Measurements from ENCODE around the gene RPS6KL1.
A peak's percentile ranks its signal among the peaks of the same experiment; 100 is the strongest.

Gene RPS6KL1

GRCh38 chr14:74893614-74894091 lies 29.4 kb downstream of the RPS6KL1 start:
- Histone ChIP-seq H3K27ac (ENCODE audit: low read length) (no peak overlapping the region), H3K27me3 (ENCODE audit: low read depth, low read length) (no peaks in the 10 kb centered on the region), H3K9me3 (ENCODE audit: control insufficient read depth in 1 of 2, low read length in 2 of 2) (no peaks in the 10 kb centered on the region), H3K36me3 (ENCODE audit: control insufficient read depth in 1 of 2, insufficient read depth in 2 of 2, low read length in 2 of 2) (peaks cover 76 to 82% of the 10 kb centered on the region in 2 donors), H3K4me1 (ENCODE audit: control insufficient read depth in 1 of 2, insufficient read depth in 2 of 2, low read length in 2 of 2) (peaks cover 0 to 1% of the 10 kb centered on the region in 2 donors), H3K4me3 (ENCODE audit: low read depth in 1 of 2, low read length in 2 of 2) (no peak overlapping the region)

DNA sequence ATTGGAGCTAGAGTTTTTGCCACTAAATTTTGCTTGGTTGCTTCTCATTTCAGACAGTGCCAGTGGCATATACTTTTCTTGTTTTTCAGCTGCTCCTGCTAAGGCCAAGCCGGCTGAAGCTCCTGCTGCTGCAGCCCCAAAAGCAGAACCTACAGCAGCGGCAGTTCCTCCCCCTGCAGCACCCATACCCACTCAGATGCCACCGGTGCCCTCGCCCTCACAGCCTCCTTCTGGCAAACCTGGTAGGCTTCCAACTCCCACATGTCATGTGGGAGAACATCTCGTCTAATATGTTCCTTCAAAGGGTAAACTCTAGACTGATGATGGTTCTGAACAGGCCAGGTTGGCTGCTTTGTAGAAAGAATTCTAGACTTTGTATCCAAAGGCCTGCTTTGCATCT lies 30.3 kb downstream of the RPS6KL1 start:
- Histone ChIP-seq H3K27ac (ENCODE audit: low read length) (no peak overlapping the region), H3K4me1 (ENCODE audit: control insufficient read depth in 1 of 2, insufficient read depth in 2 of 2, low read length in 2 of 2) (peaks cover 0 to 8% of the 10 kb centered on the region in 2 donors), H3K9me3 (ENCODE audit: control insufficient read depth in 1 of 2, low read length in 2 of 2) (no peaks in the 10 kb centered on the region), H3K27me3 (ENCODE audit: low read depth, low read length) (no peaks in the 10 kb centered on the region), H3K36me3 (ENCODE audit: control insufficient read depth in 1 of 2, insufficient read depth in 2 of 2, low read length in 2 of 2) (peaks cover 69 to 75% of the 10 kb centered on the region in 2 donors), H3K4me3 (ENCODE audit: low read depth in 1 of 2, low read length in 2 of 2) (no peak overlapping the region)

GRCh38 chr14:74891870-74892269 lies 31.2 kb downstream of the RPS6KL1 start:
- Histone ChIP-seq H3K9me3 (ENCODE audit: control insufficient read depth in 1 of 2, low read length in 2 of 2) (no peaks in the 10 kb centered on the region), H3K27me3 (ENCODE audit: low read depth, low read length) (no peaks in the 10 kb centered on the region), H3K4me3 (ENCODE audit: low read depth in 1 of 2, low read length in 2 of 2) (no peak overlapping the region), H3K4me1 (ENCODE audit: control insufficient read depth in 1 of 2, insufficient read depth in 2 of 2, low read length in 2 of 2) (peaks cover 0 to 9% of the 10 kb centered on the region in 2 donors), H3K36me3 (ENCODE audit: control insufficient read depth in 1 of 2, insufficient read depth in 2 of 2, low read length in 2 of 2) (peaks cover 60 to 67% of the 10 kb centered on the region in 2 donors), H3K27ac (ENCODE audit: low read length) (no peak overlapping the region)

GRCh38 chr14:74890262-74890661 lies 32.8 kb downstream of the RPS6KL1 start:
- Histone ChIP-seq H3K9me3 (ENCODE audit: control insufficient read depth in 1 of 2, low read length in 2 of 2) (no peaks in the 10 kb centered on the region), H3K4me1 (ENCODE audit: control insufficient read depth in 1 of 2, insufficient read depth in 2 of 2, low read length in 2 of 2) (peaks cover 4 to 22% of the 10 kb centered on the region in 2 donors), H3K36me3 (ENCODE audit: control insufficient read depth in 1 of 2, insufficient read depth in 2 of 2, low read length in 2 of 2) (peaks cover 57% of the 10 kb centered on the region in 2 donors), H3K27me3 (ENCODE audit: low read depth, low read length) (no peaks in the 10 kb centered on the region), H3K4me3 (ENCODE audit: low read depth in 1 of 2, low read length in 2 of 2) (no peak overlapping the region), H3K27ac (ENCODE audit: low read length) (no peak overlapping the region)

GRCh38 chr14:74888164-74889158 lies 34.6 kb downstream of the RPS6KL1 start:
- no peak overlapping the region for H3K27ac ChIP-seq (ENCODE audit: low read length)

DNA sequence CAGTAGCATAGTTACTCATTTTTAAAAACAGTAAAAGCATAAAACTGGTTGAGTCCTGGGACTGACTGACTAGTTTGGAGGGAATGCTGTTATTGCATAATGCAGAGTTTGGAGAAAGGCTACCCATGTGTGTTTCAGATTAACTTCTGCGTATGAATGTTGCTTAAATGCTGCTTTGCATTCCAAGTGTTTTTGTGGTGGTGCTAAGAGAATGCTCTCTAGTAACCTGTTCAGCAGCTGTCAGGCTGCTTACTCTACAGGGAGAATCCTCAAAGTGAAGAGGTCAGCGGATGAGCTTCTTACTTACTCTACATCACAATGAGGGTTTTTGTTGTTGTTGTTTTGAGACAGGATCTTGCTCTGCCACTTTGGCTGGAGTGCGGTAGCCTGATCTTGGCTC lies 37.1 kb downstream of the RPS6KL1 start:
- Histone ChIP-seq H3K36me3 (ENCODE audit: control insufficient read depth in 1 of 2, insufficient read depth in 2 of 2, low read length in 2 of 2) (peaks cover 15 to 22% of the 10 kb centered on the region in 2 donors), H3K27me3 (ENCODE audit: low read depth, low read length) (no peaks in the 10 kb centered on the region), H3K9me3 (ENCODE audit: control insufficient read depth in 1 of 2, low read length in 2 of 2) (no peaks in the 10 kb centered on the region), H3K4me1 (ENCODE audit: control insufficient read depth in 1 of 2, insufficient read depth in 2 of 2, low read length in 2 of 2) (peaks cover 10 to 49% of the 10 kb centered on the region in 2 donors), H3K4me3 (ENCODE audit: low read depth in 1 of 2, low read length in 2 of 2) (no peak overlapping the region), H3K27ac (ENCODE audit: low read length) (peak overlapping the region; percentile 30)

More at GRCh38 chr14:74888164-74889158, 34.6 kb downstream of the RPS6KL1 start:
- Histone ChIP-seq H3K9me3 (ENCODE audit: control insufficient read depth in 1 of 2, low read length in 2 of 2) (no peaks in the 10 kb centered on the region), H3K4me3 (ENCODE audit: low read depth in 1 of 2, low read length in 2 of 2) (no peak overlapping the region), H3K36me3 (ENCODE audit: control insufficient read depth in 1 of 2, insufficient read depth in 2 of 2, low read length in 2 of 2) (peaks cover 40 to 45% of the 10 kb centered on the region in 2 donors), H3K4me1 (ENCODE audit: control insufficient read depth in 1 of 2, insufficient read depth in 2 of 2, low read length in 2 of 2) (peaks cover 10 to 39% of the 10 kb centered on the region in 2 donors), H3K27me3 (ENCODE audit: low read depth, low read length) (no peaks in the 10 kb centered on the region)

DNA sequence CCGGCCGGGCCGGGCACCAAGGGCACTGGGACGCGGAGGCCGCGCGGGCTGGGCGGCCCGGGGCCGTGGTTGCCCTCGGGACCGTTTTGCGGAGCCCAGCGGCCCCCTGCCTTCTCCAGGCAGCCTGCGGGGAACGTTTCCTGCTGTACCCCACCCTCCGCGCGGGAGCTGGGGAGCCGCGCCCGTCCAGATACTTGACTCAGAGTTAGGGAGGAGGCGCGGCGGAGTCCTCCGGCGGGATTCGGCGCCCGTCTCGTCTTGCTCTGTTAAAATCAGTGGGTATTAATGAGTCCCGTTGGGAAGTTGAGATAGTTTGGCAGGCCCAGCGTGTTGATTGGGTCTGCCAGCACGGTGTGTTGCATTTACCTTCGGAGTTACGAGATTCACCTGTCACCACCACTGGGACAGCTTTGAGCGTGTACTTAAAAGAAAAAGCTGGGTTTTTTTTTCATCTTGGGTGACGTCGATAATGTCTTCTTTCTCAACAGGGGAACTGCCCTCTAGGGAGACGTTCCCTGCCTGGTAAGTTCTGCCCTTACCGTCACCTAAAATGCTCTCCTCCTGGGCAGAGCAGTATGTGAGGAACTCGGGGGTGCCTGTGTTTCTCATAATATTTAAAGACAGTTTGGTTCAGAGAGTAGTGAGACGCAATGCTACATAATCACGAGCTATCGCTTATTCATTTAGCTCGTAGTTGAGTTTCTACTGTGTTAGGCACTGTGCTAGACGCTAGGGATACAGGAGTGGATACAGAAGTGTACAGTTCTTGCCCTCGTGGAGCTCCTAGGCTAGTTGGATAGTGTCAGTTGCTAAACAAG lies 40.7 kb downstream of the RPS6KL1 start:
- H3K27me3 ChIP-seq (ENCODE audit: low read depth, low read length), result no peaks in the 10 kb centered on the region
- no peaks in the 10 kb centered on the region for H3K9me3 ChIP-seq (ENCODE audit: control insufficient read depth in 1 of 2, low read length in 2 of 2)
- peak overlapping the region; percentile 62 to 82 for H3K4me3 ChIP-seq (ENCODE audit: low read depth in 1 of 2, low read length in 2 of 2)
- peaks cover 6 to 9% of the 10 kb centered on the region in 2 donors for H3K36me3 ChIP-seq (ENCODE audit: control insufficient read depth in 1 of 2, insufficient read depth in 2 of 2, low read length in 2 of 2)
- peak overlapping the region; percentile 85 for H3K27ac ChIP-seq (ENCODE audit: low read length)
- peaks cover 10 to 44% of the 10 kb centered on the region in 2 donors for H3K4me1 ChIP-seq (ENCODE audit: control insufficient read depth in 1 of 2, insufficient read depth in 2 of 2, low read length in 2 of 2)

GRCh38 chr14:74881431-74882102 lies 41.5 kb downstream of the RPS6KL1 start, which contains the start of gene DLST:
DLST (plus strand) TSS chr14:74881916; CDS start chr14:74881954, 38 bp downstream.
- H3K36me3 ChIP-seq (ENCODE audit: control insufficient read depth in 1 of 2, insufficient read depth in 2 of 2, low read length in 2 of 2), result peaks cover 6 to 9% of the 10 kb centered on the region in 2 donors
- H3K4me1 ChIP-seq (ENCODE audit: control insufficient read depth in 1 of 2, insufficient read depth in 2 of 2, low read length in 2 of 2), result peaks cover 10 to 44% of the 10 kb centered on the region in 2 donors
- peak within 1 kb of the TSS; percentile 62 to 82 for H3K4me3 ChIP-seq (ENCODE audit: low read depth in 1 of 2, low read length in 2 of 2)
- no peaks in the 10 kb centered on the region for H3K9me3 ChIP-seq (ENCODE audit: control insufficient read depth in 1 of 2, low read length in 2 of 2)
- H3K27me3 ChIP-seq (ENCODE audit: low read depth, low read length), result no peaks in the 10 kb centered on the region
- H3K27ac ChIP-seq (ENCODE audit: low read length), result peak within 1 kb of the TSS; percentile 85

DNA sequence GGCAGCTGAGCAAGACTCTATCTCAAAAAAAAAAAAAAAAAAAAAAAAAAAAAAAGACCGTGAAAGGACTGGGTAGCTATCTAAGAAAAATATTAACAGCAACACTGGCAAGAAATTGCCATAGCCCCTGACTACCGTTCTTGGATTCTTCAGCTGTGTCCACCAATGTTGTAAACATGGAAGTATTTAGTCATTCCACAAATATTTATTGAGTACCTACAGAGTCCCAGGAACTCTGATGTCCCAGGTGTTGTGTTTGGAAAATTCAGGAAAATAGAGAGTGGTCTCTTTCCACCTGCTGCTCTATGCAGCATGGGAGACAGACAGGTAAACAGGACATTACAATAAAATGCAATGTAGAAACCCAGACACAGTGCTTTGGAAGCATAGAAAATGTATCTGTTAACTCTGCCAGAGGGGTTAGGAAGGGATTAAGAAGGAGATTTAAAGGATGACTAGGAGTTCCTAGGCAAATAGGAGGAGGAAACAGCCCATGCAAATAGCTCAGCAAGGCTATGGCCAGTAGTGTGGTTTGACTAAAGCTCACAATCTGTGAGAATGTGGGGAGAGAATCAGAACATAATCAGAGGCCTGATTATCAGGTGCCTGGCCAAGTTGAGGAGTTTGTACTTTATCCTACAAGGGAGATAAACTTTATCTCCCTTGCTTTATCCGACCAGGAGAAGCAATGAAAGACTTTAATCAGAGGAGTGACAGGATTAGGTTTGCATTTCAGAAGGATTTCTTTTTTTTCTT lies 43.5 kb downstream of the RPS6KL1 start:
- Histone ChIP-seq H3K27me3 (ENCODE audit: low read depth, low read length) (no peaks in the 10 kb centered on the region), H3K36me3 (ENCODE audit: control insufficient read depth in 1 of 2, insufficient read depth in 2 of 2, low read length in 2 of 2) (no peaks in the 10 kb centered on the region), H3K4me3 (ENCODE audit: low read depth in 1 of 2, low read length in 2 of 2) (no peak overlapping the region), H3K9me3 (ENCODE audit: control insufficient read depth in 1 of 2, low read length in 2 of 2) (no peaks in the 10 kb centered on the region), H3K4me1 (ENCODE audit: control insufficient read depth in 1 of 2, insufficient read depth in 2 of 2, low read length in 2 of 2) (peaks cover 6 to 25% of the 10 kb centered on the region in 2 donors), H3K27ac (ENCODE audit: low read length) (no peak overlapping the region)

Data from muscle layer of duodenum (tissue), 2 donors.